ENCODE data around the gene SMAD6.
"Not testable (repeated sequence)": the region's sequence is repeated elsewhere in the genome, so short reads cannot be mapped to it uniquely, and the experiment has no call there.

Gene SMAD6

GRCh38 chr15:66828817-66829541 lies 126.9 kb downstream of the SMAD6 start:
- DNase-seq, result not testable (repeated sequence)

- no peak for DNase-seq
Observed at GRCh38 chr15:66829551-66830121, 127.6 kb downstream of the SMAD6 start.

- no peak for DNase-seq
Observed at GRCh38 chr15:66830358-66830757, 128.3 kb downstream of the SMAD6 start.

GRCh38 chr15:66830823-66831222 lies 128.8 kb downstream of the SMAD6 start:
- no peak for DNase-seq

- DNase-seq, result no peak
Observed at GRCh38 chr15:66831289-66831688, 129.3 kb downstream of the SMAD6 start.

- no peak for DNase-seq
Observed at GRCh38 chr15:66831801-66832390, 129.9 kb downstream of the SMAD6 start.
